Occipital lobe (tissue), 2 donors: ENCODE results near the gene BLTP1. TPM values are rescaled to one million over a fixed set of nuclear protein-coding genes. Genes with fewer than 3 reads are reported as not detected.
"Not testable (repeated sequence)": the region's sequence is repeated elsewhere in the genome, so short reads cannot be mapped to it uniquely, and the experiment has no call there.

ENCODE experiments used
- DNase-seq: peaks from one replicate; lab custom pipeline; 2025; lab: John Stamatoyannopoulos, UW
- total RNA-seq: library from RNA; depleted of rRNA; stranded (reverse); fragments of >200 nt; gene quantifications from one replicate; pipeline ENCODE4 v1.2.3, GENCODE V29; 2014

Gene BLTP1
- 234 TPM for total RNA-seq

DNA sequence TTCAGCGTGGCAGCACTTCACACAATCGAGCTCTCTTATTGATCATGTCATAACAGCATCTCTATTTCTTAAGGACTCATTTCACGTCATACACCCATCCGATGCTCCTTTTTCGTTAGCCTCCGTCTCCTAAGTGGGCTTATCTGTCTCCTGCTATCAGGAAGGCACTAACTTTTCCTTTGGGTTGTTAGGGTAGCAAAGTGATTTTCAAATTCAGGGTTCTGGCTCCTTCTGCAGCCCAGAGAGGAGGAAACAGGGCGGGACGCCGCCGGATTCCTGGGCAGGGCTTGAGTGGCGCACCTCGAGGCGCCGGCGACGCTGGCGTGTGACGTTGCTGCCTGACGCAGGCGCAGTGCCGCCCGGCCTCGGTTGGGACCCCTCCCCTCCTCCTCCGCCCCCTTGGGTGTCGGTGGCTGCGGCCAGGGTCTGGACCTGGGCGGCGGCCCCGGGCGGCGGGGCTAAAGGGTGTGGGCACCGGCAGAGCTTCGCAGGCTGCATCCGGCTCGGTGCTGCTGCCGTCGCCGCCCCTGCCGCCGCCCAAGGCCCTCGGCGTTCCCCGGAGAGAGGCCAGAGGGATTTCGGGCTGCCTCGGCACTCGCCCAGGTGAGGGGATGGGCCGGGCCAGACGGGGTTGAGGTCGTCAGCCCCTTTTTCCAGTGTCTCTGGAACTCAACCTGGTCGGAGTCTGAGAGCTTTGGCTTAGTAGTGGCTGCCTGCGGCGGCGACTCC, at the start of gene BLTP1:
Gene BLTP1 (plus strand): TSS at position 350 of the 729 bp plus-strand sequence. CDS start 18,317 bp downstream, outside the sequence.
- DNase-seq: peak; percentile 83

DNA sequence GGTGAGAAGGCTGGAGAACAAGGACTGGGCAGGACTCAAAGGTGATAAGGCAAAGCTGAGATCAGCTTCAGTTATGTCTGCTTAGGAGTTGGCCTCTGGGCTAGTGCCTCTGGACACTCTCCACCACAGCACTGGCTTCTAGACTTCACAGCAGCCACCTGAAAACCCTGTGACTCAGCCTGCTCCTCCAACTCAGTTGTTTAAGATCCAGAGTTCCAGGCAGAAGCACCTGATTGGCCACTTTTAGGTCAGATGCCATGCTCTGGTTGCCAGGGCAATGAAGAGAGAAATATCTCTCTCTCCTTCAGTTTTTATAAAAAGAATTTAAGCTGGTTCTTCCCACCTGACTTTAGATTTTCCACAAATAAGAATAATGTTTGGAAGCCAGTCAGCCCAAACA, 47.9 kb upstream of the BLTP1 start:
- DNase-seq: no peak

GRCh38 chr4:122107680-122108079, 44.5 kb upstream of the BLTP1 start:
- no peak for DNase-seq

GRCh38 chr4:122110304-122110703, 41.8 kb upstream of the BLTP1 start:
- not testable (repeated sequence) for DNase-seq

GRCh38 chr4:122117743-122118142, 34.4 kb upstream of the BLTP1 start:
- no peak for DNase-seq

GRCh38 chr4:122118243-122118642, 33.9 kb upstream of the BLTP1 start:
- no peak for DNase-seq

DNA sequence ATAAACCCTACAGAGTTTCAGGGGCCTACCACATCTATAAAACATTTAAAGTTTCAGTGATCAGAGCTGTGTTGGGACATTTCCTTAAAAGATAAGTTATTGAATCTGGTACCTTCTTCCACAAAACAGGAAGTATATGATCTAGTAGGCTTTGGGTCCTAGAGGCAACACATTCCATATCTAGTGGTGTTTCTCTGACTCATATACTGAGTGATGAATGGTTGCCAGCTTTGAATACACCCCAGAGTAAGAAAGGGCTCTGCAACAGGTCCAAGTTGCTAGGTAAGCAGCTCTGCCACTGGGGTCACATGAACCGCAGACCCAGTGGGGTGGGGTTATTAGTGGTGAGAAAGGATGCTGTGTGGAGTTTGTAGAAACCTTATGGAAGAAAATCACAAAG, 32.4 kb upstream of the BLTP1 start:
- DNase-seq: no peak

GRCh38 chr4:122121593-122121992, 30.5 kb upstream of the BLTP1 start:
- DNase-seq: no peak

GRCh38 chr4:122122083-122122482, 30.0 kb upstream of the BLTP1 start:
- DNase-seq: no peak

DNA sequence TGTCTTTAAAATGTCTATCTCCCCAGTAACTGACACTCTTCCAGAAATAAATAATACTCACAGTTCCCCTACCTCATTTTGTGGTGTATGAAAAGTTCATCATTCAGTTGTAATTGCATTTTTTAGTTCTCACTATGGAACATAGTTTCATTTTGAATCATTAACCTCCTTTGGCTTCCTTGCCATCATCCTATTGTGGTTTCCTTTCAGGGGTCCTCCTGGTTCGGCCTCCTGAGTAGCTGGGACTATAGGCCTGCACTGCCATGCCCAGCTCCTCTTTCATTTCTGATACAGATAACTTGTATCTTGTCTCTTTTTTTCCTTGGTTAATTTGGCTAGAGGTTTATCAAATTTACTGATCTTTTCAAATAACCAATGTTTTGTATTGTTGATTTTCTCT, 23.1 kb upstream of the BLTP1 start:
- no peak for DNase-seq

DNA sequence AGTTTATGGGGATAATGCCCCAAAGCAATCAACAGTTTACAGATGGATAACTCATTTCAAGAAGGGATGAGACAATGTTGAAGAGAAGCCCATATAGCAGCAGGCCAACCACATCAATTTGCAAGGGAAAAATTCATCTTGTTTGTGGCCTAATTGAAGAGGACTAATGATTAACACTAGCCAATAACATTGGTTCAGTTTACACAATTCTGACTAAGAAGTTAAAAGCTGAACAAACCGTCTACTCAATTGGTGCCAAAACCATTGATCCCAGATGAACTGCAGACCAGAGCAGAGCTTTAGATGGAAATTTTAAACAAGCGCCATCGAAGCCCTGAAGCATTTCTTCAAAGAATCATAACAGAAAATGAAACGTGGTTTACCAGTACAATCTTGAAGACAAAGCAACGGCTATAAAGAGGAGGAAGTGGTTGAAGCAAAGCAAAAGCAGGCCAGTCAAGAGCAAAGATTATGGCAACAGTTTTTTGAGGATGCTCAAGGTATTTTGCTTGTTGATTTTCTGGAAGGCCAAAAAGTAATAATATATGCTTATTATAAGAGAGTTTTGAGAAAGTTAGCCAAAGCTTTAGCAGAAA, 20.5 kb upstream of the BLTP1 start:
- DNase-seq: no peak

GRCh38 chr4:122132891-122133290, 19.2 kb upstream of the BLTP1 start:
- no peak for DNase-seq

DNA sequence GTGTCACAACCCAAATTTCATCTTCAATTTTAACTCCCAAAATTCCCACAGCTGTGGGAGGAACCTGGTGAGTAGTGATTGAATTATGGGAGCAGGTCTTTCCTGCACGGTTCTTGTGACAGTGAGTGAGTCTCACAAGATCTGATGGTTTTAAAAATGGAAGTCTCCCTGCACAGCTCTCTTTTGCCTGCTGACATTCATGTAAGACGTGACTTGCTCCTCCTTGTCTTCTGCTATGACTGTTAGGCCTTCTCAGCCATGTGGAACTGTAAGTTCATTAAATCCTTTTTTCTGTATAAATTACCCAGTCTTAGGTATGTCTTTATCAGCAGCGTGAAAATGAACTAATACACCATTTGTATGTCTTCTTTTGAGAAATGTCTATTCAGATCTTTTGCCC, 13.0 kb upstream of the BLTP1 start:
- no peak for DNase-seq

GRCh38 chr4:122140834-122141233, 11.3 kb upstream of the BLTP1 start:
- no peak for DNase-seq

DNA sequence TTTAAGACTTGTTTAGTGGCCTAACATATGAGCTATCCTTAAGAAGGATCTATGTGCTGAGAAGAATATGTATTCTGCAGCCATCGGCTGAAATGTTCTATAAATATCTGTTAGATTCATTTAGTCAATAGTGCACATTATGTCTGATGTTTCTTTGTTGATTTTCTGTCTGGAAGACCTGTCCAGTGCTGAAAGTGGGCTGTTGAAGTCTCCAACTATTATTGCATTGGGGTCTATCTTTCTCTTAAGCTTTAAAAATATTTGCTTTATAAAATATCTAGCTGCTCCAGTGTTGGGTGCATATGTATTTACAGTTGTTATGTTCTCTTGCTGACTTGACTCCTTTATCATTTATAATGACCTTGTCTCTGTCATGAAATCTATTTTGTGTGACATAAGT, 9.4 kb upstream of the BLTP1 start:
- no peak for DNase-seq

- DNase-seq: no peak
These were observed 5.5 kb upstream of the BLTP1 start for GRCh38 chr4:122146652-122147051.

GRCh38 chr4:122150931-122151330, 1.2 kb upstream of the BLTP1 start:
- DNase-seq: no peak

- no peak for DNase-seq
These were observed 638 bp downstream of the BLTP1 start for GRCh38 chr4:122152711-122153226.

GRCh38 chr4:122156819-122157218, 4.7 kb downstream of the BLTP1 start:
- no peak for DNase-seq

GRCh38 chr4:122163301-122163700, 11.2 kb downstream of the BLTP1 start:
- no peak for DNase-seq

DNA sequence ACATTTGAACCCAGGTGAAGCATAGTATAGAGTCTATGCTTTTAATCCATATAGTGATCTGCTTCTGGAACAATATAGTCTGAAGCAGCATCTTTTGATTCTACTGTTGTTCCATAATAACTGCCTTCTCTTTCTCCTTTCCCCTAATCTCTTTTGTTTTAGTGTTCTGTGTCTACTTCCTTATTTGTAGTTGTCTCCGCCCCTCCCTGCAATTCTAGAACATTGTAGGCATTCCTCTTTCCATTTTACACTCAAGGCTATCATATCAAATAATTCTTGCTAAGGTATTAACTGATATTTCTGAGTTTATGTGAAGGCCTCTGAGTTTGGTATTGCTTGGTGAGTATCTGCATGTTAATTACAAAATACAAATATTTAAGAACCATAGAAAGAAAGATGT, 11.6 kb downstream of the BLTP1 start:
- no peak for DNase-seq

DNA sequence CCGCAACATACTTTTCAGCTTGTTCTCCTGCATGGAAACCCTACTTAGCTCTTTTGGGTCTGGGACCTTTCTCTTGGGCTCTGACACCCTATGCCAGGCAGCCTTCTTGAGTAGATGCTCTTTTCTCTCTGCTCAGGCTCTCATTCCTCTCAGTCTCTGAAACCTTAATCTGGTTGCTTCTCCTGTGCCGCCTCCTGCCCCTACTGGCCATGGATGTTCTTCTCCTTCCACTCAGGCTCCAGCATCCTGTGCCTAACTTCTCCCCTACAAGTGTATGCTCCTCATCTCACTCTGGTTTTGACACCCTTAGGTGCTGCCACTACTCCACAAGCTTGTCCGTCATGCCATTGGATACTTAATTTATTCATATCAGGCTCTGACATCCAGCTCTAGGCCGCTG, 15.2 kb downstream of the BLTP1 start:
- DNase-seq: no peak

DNA sequence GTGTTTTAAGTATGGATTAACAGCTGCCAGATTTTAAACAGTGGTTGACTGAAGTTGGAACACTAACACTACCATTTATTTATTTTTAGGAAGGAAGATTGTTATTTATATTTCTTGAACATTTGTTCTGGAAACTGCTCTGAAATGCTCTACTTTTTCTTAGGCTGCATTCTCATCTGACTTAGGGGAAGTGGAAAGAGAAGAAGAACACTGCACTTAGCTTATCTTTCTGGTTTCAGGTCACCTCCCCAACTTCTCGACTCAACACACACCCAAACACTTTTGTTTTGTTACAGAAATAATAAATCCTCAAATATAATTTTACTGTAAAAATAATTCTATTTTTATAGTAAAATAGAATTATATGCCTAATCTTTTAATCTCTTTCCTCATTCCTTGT, 18.6 kb downstream of the BLTP1 start:
- DNase-seq: no peak
